HCT116 (cell line): ENCODE results near the gene SH3D21. TPM values are rescaled to one million over a fixed set of nuclear protein-coding genes. Genes with fewer than 3 reads are reported as not detected.

Experiments
- ATAC-seq: fragments of 200-7000 bp; cut with Tn5 transposase; 2 replicates; pipeline ENCODE4 v1.9.1; 2020; ENCODE audit warnings: mild to moderate bottlenecking, moderate library complexity
- BruUV-seq: library from RNA; stranded (reverse); fragments of 400-500 nt; replicated peaks from 2 replicates; lab custom pipeline; 2021; lab: Mats Ljungman, UMichigan
- CTCF ChIA-PET: fragments of 300-600 bp; sonication (Branson Sonifier 250); formaldehyde crosslinking; loops from one replicate; lab custom pipeline; 2021; ENCODE audit warnings: antibody characterized with exemption; lab: Charles Lee
- POLR2A ChIA-PET: fragments of 300-600, 350-600 bp; sonication (Branson Sonifier 250); formaldehyde crosslinking; loops from one replicate; lab custom pipeline; 2021; ENCODE audit warnings: antibody characterized with exemption; lab: Charles Lee
- RAD21 ChIA-PET, 2 experiments: fragments of 300-600 bp; sonication (Branson Sonifier 250); formaldehyde crosslinking; loops; one replicate each; lab custom pipeline; 2023; ENCODE audit warnings: low total read pairs in 2 of 2; ENCODE audit not compliant: uncharacterized antibody in 2 of 2, unreplicated experiment in 2 of 2, low non-redundant PET in 1 of 2; lab: Charles Lee
- DNase-seq: peaks from one replicate; pipeline ENCODE4 v3.0.0-alpha.2; 2010; ENCODE audit warnings: low read depth, low spot score
- H2AFZ ChIP-seq: fragments of 200-600 bp; shearing (Covaris generic), sonication (generic); 2 replicates; pipeline ENCODE4 v1.6.1; 2017; ENCODE audit warnings: low read depth, mixed run types, mixed read lengths, antibody characterized with exemption, low read length; ENCODE audit not compliant: poor library complexity, severe bottlenecking
- H3K27ac ChIP-seq: 2 replicates; pipeline ENCODE4 v1.5.1; 2012; ENCODE audit warnings: low read depth, low read length
- H3K27me3 ChIP-seq: fragments of 200-600 bp; sonication (generic); 2 replicates; pipeline ENCODE4 v1.6.1; 2016; ENCODE audit warnings: mixed run types, low read length, mixed read lengths; ENCODE audit not compliant: insufficient read depth
- H3K36me3 ChIP-seq, 2 experiments: fragments of 200-500 bp in 1 of 2; fragments of 200-600 bp in 1 of 2; sonication (Bioruptor generic) in 1 of 2; sonication (generic) in 1 of 2; 2 replicates each; pipeline versions ENCODE4 v1.5.1 to v1.6.1; 2014 to 2016; ENCODE audit warnings: low read length in 2 of 2, inconsistent platforms in 1 of 2, mixed read lengths in 1 of 2, mixed run types in 1 of 2; ENCODE audit not compliant: insufficient read depth in 2 of 2, control insufficient read depth in 1 of 2
- H3K4me1 ChIP-seq, 2 experiments: fragments of 200-600 bp in 1 of 2; sonication (generic) in 1 of 2; 2 replicates each; pipeline versions ENCODE4 v1.5.1 to v1.6.1; 2012 to 2017; ENCODE audit warnings: low read length in 2 of 2, inconsistent platforms in 1 of 2, mild to moderate bottlenecking in 1 of 2, mixed read lengths in 1 of 2, mixed run types in 1 of 2, moderate library complexity in 1 of 2; ENCODE audit not compliant: insufficient read depth in 2 of 2, control insufficient read depth in 1 of 2
- H3K4me2 ChIP-seq: fragments of 200-600 bp; sonication (generic); 2 replicates; pipeline ENCODE4 v1.6.1; 2017; ENCODE audit warnings: mixed run types, low read length, mixed read lengths
- H3K4me3 ChIP-seq, 2 experiments: fragments of 200-600 bp in 1 of 2; sonication (generic) in 1 of 2; replicated peaks in 1 of 2; 2 replicates each; pipeline ENCODE4 v1.5.1; 2011 to 2016; ENCODE audit warnings: low read length in 2 of 2, control low read depth in 1 of 2, low read depth in 1 of 2, mild to moderate bottlenecking in 1 of 2, mixed read lengths in 1 of 2, mixed run types in 1 of 2
- H3K79me2 ChIP-seq: fragments of 200-600 bp; sonication (generic); 2 replicates; pipeline ENCODE4 v1.6.1; 2017; ENCODE audit warnings: mild to moderate bottlenecking, mixed run types, low read length, moderate library complexity, mixed read lengths; ENCODE audit not compliant: insufficient read depth
- H3K9ac ChIP-seq: fragments of 200-600 bp; sonication (generic); 2 replicates; pipeline ENCODE4 v1.6.1; 2016; ENCODE audit warnings: low read length, mixed read lengths
- H3K9me2 ChIP-seq: fragments of 200-600 bp; sonication (generic), shearing (Covaris generic); 2 replicates; pipeline ENCODE4 v1.6.1; 2017; ENCODE audit warnings: mixed run types, mild to moderate bottlenecking, moderate library complexity; ENCODE audit not compliant: insufficient read depth
- H3K9me3 ChIP-seq, 2 experiments: fragments of 200-500 bp in 1 of 2; fragments of 200-600 bp in 1 of 2; sonication (Bioruptor generic) in 1 of 2; sonication (generic) in 1 of 2; 2 replicates each; pipeline ENCODE4 v1.6.1; 2014 to 2017; ENCODE audit warnings: low read length in 2 of 2, mixed read lengths in 2 of 2, inconsistent platforms in 1 of 2, low read depth in 1 of 2, mild to moderate bottlenecking in 1 of 2, mixed run types in 1 of 2, moderate library complexity in 1 of 2; ENCODE audit not compliant: control insufficient read depth in 1 of 2, insufficient read depth in 1 of 2
- H4K20me1 ChIP-seq: fragments of 200-600 bp; sonication (generic), shearing (Covaris generic); 2 replicates; pipeline ENCODE4 v1.6.1; 2017; ENCODE audit warnings: mixed run types, mild to moderate bottlenecking, moderate library complexity; ENCODE audit not compliant: insufficient read depth
- ATF3 ChIP-seq: IDR thresholded peaks from 2 replicates; pipeline ENCODE4 v1.6.1; 2012
- CEBPB ChIP-seq: IDR thresholded peaks from 2 replicates; pipeline ENCODE4 v1.6.1; 2012; ENCODE audit warnings: low read depth
- EZH2 ChIP-seq: fragments of 200-600 bp; sonication (generic); IDR thresholded peaks from 2 replicates; pipeline ENCODE4 v1.6.1; 2017; ENCODE audit warnings: antibody characterized with exemption, mixed run types
- EZH2phosphoT487 ChIP-seq: fragments of 200-600 bp; IDR thresholded peaks from 2 replicates; pipeline ENCODE4 v1.6.1; 2018; ENCODE audit warnings: antibody characterized with exemption, borderline replicate concordance
- MAX ChIP-seq: IDR thresholded peaks from 2 replicates; pipeline ENCODE4 v1.6.1; 2012
- POLR2A ChIP-seq: IDR thresholded peaks from 2 replicates; pipeline ENCODE4 v1.7.0; 2011; ENCODE audit warnings: borderline replicate concordance; ENCODE audit not compliant: insufficient read depth, insufficient read length; ENCODE audit errors: extremely low read depth
- RAD21 ChIP-seq: IDR thresholded peaks from 2 replicates; pipeline ENCODE4 v1.6.1; 2012; ENCODE audit warnings: low read depth, mild to moderate bottlenecking
- SP1 ChIP-seq: IDR thresholded peaks from 2 replicates; pipeline ENCODE4 v1.6.1; 2012; ENCODE audit warnings: low read depth
- SRF ChIP-seq: IDR thresholded peaks from 2 replicates; pipeline ENCODE4 v1.6.1; 2012; ENCODE audit warnings: low read depth
- TCF7L2 ChIP-seq: IDR thresholded peaks from 2 replicates; pipeline ENCODE4 v1.7.0; 2011; ENCODE audit warnings: borderline replicate concordance, inconsistent platforms; ENCODE audit not compliant: insufficient read depth, insufficient read length; ENCODE audit errors: extremely low read depth
- ZFX ChIP-seq: fragments of 450-650 bp; IDR thresholded peaks from 2 replicates; pipeline ENCODE4 v1.6.1; 2017
- intact Hi-C: fragments of 100-400 bp; cut with micrococcal nuclease; formaldehyde crosslinking; loops from 2 replicates; pipeline ENCODE4 v1.10.0; 2022
- total RNA-seq: library from RNA; stranded (reverse); gene quantifications from one replicate; pipeline ENCODE4 v1.2.1, GENCODE V29; 2021; ENCODE audit not compliant: unreplicated experiment
- TF ChIP-seq, protein P1 (sequence below): IDR thresholded peaks from 2 replicates; pipeline ENCODE4 v1.6.1; 2012; ENCODE audit warnings: low read depth
- TF ChIP-seq, protein P2 (sequence below): IDR thresholded peaks from 2 replicates; pipeline ENCODE4 v1.6.1; 2011; ENCODE audit warnings: mild to moderate bottlenecking, low read length, moderate library complexity; ENCODE audit not compliant: insufficient replicate concordance; ENCODE audit errors: extremely low read depth
- TF ChIP-seq, protein P3 (sequence below), 3 experiments: fragments of 200-600 bp in 1 of 3; sonication (generic) in 1 of 3; IDR thresholded peaks in 2 of 3; conservative IDR thresholded peaks in 1 of 3; 2 replicates each; pipeline ENCODE4 v1.5.1; 2012 to 2017; ENCODE audit warnings: low read depth in 2 of 3, low read length in 2 of 3, antibody characterized with exemption in 1 of 3, borderline replicate concordance in 1 of 3, control low read depth in 1 of 3, mild to moderate bottlenecking in 1 of 3, mixed read lengths in 1 of 3, mixed run types in 1 of 3, moderate library complexity in 1 of 3; ENCODE audit not compliant: insufficient read depth in 1 of 3

The SH3D21 gene
- total RNA-seq, 1 experiment from 2014 or later: 9.3 TPM

DNA sequence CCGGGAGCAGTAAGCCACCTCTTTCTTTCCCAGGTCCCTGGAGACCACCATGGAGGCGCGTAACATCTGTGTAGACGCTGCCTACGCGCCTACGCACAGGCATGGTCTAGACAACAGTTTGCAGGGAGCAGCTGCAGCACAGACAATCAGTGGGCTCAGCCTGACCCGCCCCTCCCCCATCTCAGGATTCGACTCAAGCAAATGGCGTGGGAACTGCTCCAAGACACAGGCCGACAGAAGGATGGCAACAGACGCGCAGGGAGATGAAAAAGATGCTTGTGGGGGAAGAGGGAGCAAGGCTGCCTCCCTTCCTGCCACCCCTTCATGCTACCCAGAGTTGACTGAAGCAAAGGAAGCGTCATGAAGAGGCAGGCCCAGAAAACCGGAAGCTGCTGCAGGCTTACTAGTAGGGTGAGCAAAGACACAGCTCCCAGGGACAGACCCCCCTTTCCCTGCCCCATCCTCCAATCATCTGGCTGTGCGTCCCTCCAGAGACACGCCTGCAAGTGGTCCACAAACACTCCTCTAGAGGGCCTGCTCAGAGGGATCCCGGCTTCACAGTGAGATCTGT lies 60.0 kb downstream of the SH3D21 start:
- no peak overlapping the region for H3K4me2 ChIP-seq
- no peaks in the 10 kb centered on the region for H3K9me3 ChIP-seq
- H3K36me3 ChIP-seq: peaks cover 0 to 10% of the 10 kb centered on the region in 2 experiments; a peak in 1 of 4 replicates
- H2AFZ ChIP-seq: no peak overlapping the region
- ChIA-PET POLR2A (no interaction called here), RAD21 (no interaction called here), CTCF (no interaction called here)
- no peak overlapping the region for H3K9ac ChIP-seq
- ATAC-seq (no peak), DNase-seq (no peak)
- intact Hi-C loops: loop anchor here (5.0 kb wide), 1 partner anchor 269 kb away; no protein-coding TSS in a partner anchor
- no peaks in the 10 kb centered on the region for H4K20me1 ChIP-seq
- no peaks in the 10 kb centered on the region for H3K9me2 ChIP-seq
- H3K4me1 ChIP-seq: peaks cover 9 to 17% of the 10 kb centered on the region in 2 experiments; a peak in 3 of 4 replicates
- BruUV-seq: no TSS peak
- no peak overlapping the region for H3K4me3 ChIP-seq
- no peaks in the 10 kb centered on the region for H3K27me3 ChIP-seq
- TF ChIP-seq, protein P1, sequence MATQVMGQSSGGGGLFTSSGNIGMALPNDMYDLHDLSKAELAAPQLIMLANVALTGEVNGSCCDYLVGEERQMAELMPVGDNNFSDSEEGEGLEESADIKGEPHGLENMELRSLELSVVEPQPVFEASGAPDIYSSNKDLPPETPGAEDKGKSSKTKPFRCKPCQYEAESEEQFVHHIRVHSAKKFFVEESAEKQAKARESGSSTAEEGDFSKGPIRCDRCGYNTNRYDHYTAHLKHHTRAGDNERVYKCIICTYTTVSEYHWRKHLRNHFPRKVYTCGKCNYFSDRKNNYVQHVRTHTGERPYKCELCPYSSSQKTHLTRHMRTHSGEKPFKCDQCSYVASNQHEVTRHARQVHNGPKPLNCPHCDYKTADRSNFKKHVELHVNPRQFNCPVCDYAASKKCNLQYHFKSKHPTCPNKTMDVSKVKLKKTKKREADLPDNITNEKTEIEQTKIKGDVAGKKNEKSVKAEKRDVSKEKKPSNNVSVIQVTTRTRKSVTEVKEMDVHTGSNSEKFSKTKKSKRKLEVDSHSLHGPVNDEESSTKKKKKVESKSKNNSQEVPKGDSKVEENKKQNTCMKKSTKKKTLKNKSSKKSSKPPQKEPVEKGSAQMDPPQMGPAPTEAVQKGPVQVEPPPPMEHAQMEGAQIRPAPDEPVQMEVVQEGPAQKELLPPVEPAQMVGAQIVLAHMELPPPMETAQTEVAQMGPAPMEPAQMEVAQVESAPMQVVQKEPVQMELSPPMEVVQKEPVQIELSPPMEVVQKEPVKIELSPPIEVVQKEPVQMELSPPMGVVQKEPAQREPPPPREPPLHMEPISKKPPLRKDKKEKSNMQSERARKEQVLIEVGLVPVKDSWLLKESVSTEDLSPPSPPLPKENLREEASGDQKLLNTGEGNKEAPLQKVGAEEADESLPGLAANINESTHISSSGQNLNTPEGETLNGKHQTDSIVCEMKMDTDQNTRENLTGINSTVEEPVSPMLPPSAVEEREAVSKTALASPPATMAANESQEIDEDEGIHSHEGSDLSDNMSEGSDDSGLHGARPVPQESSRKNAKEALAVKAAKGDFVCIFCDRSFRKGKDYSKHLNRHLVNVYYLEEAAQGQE: no peak
- no peak for TF ChIP-seq TCF7L2
- TF ChIP-seq, protein P2, sequence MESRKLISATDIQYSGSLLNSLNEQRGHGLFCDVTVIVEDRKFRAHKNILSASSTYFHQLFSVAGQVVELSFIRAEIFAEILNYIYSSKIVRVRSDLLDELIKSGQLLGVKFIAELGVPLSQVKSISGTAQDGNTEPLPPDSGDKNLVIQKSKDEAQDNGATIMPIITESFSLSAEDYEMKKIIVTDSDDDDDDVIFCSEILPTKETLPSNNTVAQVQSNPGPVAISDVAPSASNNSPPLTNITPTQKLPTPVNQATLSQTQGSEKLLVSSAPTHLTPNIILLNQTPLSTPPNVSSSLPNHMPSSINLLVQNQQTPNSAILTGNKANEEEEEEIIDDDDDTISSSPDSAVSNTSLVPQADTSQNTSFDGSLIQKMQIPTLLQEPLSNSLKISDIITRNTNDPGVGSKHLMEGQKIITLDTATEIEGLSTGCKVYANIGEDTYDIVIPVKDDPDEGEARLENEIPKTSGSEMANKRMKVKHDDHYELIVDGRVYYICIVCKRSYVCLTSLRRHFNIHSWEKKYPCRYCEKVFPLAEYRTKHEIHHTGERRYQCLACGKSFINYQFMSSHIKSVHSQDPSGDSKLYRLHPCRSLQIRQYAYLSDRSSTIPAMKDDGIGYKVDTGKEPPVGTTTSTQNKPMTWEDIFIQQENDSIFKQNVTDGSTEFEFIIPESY: no peak
- no peak for TF ChIP-seq SRF
- TF ChIP-seq, protein P3, sequence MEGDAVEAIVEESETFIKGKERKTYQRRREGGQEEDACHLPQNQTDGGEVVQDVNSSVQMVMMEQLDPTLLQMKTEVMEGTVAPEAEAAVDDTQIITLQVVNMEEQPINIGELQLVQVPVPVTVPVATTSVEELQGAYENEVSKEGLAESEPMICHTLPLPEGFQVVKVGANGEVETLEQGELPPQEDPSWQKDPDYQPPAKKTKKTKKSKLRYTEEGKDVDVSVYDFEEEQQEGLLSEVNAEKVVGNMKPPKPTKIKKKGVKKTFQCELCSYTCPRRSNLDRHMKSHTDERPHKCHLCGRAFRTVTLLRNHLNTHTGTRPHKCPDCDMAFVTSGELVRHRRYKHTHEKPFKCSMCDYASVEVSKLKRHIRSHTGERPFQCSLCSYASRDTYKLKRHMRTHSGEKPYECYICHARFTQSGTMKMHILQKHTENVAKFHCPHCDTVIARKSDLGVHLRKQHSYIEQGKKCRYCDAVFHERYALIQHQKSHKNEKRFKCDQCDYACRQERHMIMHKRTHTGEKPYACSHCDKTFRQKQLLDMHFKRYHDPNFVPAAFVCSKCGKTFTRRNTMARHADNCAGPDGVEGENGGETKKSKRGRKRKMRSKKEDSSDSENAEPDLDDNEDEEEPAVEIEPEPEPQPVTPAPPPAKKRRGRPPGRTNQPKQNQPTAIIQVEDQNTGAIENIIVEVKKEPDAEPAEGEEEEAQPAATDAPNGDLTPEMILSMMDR (IDR thresholded peaks at IDR 0.05 in 2 of 3, conservative IDR thresholded peaks at IDR 0.05 in 1 of 3; ENCODE audit: borderline replicate concordance in 1 of 3, insufficient read depth in 1 of 3, low read depth in 2 of 3, low read length in 2 of 3): no peak
- TF ChIP-seq ATF3: no peak
- no peak for TF ChIP-seq RAD21
- TF ChIP-seq EZH2phosphoT487: no peak
- TF ChIP-seq EZH2: no peak
- no peak for TF ChIP-seq POLR2A
- no peak for TF ChIP-seq MAX
- no peak for TF ChIP-seq CEBPB
- TF ChIP-seq ZFX: no peak
- TF ChIP-seq SP1: no peak
- H3K79me2 ChIP-seq: peaks cover 41% of the 10 kb centered on the region
- H3K27ac ChIP-seq: no peak overlapping the region
